GM13976 (cell line): ENCODE data around the gene HDGFL2.

ENCODE experiments used
- DNase-seq: peaks from one replicate; pipeline ENCODE4 v3.0.0; 2012; ENCODE audit warnings: low spot score
- in situ Hi-C: fragments of 300-500 bp; cut with MboI; formaldehyde crosslinking; loops from one replicate; pipeline ENCODE4 v1.12.0; 2022; ENCODE audit warnings: low sequenced_read_pairs, mixed read lengths, inconsistent platforms; ENCODE audit not compliant: unreplicated experiment
- TF ChIP-seq, protein P1 (sequence below): IDR thresholded peaks from 2 replicates; pipeline ENCODE4 v1.5.1; 2012; ENCODE audit warnings: borderline replicate concordance, mild to moderate bottlenecking; ENCODE audit not compliant: insufficient read depth; ENCODE audit errors: extremely low read depth, missing control alignments, control extremely low read depth

The HDGFL2 gene

DNA sequence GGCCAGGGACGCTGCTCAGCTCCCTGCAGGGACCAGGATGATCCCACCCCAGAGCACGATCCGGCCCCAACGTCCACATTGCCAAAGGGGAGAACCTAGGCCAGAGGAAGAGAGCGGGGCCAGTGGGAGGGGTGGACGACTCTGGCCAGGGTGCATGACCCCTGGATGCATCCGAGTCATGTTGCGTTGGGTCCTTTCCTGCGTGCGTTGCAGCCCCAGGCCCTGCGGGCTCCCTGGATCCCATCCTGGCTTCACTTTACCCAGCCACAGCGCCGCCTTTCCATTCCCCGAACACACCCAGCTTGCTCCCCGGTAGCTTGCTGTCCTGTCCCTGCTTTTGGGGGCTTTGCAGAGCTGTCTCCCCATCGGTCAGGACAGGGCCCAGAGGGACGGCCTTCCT lies 35.7 kb downstream of the HDGFL2 start:
- no peak for DNase-seq
- in situ Hi-C loops: no loop called here
- TF ChIP-seq, protein P1, sequence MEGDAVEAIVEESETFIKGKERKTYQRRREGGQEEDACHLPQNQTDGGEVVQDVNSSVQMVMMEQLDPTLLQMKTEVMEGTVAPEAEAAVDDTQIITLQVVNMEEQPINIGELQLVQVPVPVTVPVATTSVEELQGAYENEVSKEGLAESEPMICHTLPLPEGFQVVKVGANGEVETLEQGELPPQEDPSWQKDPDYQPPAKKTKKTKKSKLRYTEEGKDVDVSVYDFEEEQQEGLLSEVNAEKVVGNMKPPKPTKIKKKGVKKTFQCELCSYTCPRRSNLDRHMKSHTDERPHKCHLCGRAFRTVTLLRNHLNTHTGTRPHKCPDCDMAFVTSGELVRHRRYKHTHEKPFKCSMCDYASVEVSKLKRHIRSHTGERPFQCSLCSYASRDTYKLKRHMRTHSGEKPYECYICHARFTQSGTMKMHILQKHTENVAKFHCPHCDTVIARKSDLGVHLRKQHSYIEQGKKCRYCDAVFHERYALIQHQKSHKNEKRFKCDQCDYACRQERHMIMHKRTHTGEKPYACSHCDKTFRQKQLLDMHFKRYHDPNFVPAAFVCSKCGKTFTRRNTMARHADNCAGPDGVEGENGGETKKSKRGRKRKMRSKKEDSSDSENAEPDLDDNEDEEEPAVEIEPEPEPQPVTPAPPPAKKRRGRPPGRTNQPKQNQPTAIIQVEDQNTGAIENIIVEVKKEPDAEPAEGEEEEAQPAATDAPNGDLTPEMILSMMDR: no peak

DNA sequence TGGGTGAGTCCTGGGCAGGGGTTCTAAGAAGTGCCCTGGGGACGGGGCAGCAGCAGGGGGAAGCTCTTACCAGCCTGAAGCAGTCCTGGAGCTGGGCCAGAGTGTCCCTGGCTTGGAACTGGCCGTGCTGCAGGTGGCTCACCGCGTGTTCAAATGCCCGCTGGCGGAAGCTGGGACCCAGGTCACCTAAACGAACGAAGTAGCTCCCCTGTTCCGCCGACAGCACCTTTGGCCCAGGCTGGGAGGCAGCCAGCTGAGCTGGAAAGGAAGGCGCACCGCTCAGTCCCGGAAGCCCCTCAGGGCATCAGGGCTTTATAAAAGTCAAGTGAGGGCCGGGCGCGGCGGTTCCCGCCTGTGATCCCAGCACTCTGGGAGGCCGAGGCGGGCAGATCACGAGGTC lies 36.6 kb downstream of the HDGFL2 start:
- TF ChIP-seq, protein P1: no peak
- no peak for DNase-seq
- in situ Hi-C loops: no loop called here

DNA sequence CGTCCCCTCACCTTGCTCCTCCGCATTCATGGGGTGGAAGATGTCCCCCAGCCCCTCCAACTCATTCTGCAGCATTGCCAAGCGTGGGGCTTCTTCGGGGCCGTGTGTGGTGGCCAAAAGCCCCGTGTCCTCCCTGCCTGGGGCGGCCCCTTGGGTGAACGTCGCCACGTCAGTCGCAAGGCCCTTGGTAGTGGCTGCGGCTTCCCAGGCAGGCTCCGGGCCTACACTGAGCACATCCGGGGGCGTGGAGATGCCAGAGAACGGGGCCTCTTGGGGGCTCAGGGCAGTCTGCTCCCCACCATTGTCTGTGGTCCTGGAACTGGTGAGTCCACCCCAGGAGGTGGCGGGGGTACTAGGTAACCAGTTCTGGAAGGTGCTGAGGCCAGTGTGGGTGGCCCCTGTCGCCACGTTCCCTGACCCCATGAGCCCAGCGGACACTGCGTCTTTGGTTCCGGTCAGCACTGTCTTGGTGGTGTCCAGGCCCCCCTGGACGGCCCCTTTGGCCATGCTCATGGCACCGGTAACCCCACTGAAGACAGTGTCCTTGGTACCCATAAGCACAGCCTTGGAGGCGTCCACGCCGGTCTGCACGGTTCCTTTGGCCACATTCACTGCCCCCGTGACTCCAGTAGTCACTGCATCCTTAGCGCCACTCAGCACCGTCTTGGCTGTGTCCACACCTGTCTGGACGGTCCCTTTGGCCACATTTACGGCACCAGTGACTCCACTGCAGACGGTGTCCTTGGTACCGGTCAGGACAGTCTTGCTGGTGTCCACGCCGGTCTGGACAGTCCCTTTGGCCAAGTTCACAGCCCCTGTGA lies 38.5 kb downstream of the HDGFL2 start:
- in situ Hi-C loops: no loop called here
- TF ChIP-seq, protein P1: no peak
- no peak for DNase-seq

DNA sequence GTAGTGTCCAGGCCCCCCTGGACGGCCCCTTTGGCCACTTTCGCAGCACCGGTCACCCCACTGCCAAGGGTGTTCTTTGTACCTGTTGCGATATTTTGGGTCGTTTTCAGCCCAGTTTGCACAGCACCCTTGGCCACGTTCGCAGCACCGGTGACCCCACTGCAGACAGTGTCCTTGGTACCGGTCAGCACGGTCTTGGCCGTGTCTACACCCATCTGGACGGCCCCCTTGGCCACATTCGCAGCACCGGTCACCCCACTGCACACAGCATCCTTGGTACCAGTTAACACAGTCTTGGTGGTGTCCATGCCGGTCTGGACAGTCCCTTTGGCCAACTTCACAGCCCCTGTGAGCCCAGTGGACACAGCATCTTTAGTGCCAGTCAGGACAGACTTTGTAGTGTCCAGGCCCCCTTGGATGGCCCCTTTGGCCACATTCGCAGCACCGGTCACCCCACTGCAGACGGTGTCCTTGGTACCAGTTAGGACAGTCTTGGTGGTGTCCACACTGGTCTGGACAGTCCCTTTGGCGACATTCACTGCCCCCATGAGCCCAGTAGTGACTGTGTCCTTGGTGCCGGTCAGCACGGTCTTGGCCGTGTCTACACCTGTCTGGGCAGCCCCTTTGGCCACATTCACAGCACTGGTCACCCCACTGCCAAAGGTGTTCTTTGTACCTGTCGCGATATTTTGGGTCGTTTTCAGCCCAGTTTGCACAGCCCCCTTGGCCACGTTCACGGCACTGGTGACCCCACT lies 39.4 kb downstream of the HDGFL2 start:
- no peak for DNase-seq
- in situ Hi-C loops: no loop called here
- TF ChIP-seq, protein P1: no peak

DNA sequence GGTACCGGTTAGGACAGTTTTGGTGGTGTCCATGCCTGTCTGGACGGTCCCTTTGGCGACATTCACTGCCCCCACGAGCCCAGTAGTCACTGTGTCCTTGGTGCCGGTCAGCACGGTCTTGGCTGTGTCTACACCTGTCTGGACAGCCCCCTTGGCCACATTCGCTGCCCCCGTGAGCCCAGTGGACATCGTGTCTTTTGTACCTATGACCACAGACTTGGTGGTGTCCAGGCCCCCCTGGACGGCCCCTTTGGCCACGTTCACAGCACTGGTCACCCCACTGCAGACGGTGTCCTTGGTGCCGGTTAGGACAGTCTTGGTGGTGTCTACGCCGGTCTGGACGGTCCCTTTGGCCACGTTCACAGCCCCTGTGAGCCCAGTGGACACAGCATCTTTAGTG lies 40.0 kb downstream of the HDGFL2 start:
- DNase-seq: no peak
- TF ChIP-seq, protein P1: no peak
- in situ Hi-C loops: no loop called here

DNA sequence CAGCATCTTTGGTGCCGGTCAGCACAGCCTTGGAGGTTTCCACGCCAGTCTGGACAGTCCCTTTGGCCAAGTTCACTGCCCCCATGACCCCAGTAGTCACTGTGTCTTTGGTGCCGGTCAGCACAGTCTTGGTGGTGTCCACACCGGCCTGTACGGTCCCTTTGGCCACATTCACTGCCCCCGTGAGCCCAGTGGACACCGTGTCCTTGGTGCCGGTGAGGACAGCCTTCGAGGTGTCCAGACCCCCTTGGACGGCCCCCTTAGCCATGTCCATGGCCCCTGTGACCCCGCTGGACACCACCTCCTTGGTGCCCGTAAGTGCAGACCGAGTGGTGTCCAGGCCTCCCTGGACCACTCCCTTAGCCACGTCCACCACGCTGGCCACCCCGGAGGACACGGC lies 41.2 kb downstream of the HDGFL2 start:
- in situ Hi-C loops: no loop called here
- TF ChIP-seq, protein P1: no peak
- DNase-seq: no peak
